ENCODE measurements around the gene FLCN.

Gene FLCN

DNA sequence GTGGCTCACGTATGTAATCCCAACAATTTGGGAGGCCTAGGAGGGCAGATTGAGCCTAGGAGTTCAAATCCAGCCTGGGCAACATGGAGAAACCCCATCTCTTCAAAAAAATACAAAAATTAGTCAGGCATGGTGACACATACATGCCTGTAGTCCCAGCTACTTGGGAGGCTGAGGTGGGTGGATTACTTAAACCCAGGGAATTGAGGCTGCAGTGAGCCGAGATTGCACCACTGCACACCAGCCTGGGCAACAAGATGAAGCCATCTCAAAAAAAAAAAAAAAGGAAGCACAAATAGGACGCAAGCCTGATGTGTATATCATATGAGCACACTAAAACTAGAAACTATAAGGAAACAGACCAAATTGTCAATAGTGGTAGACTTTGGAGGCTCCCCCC lies 17.1 kb upstream of the FLCN start:
- Mint-ChIP-seq H3K4me1 (peaks cover 4% of the 10 kb centered on the region), H3K4me3 (no peak overlapping the region), H3K9me3 (no peaks in the 10 kb centered on the region), H3K27me3 (no peaks in the 10 kb centered on the region), H3K36me3 (peaks cover 50% of the 10 kb centered on the region), H3K27ac (no peak overlapping the region)
- CTCF ChIA-PET: no interaction called here
- DNase-seq: no peak

GRCh38 chr17:17253406-17253805 lies 16.4 kb upstream of the FLCN start:
- Mint-ChIP-seq H3K27me3 (no peaks in the 10 kb centered on the region), H3K9me3 (no peaks in the 10 kb centered on the region), H3K27ac (no peak overlapping the region), H3K4me1 (peaks cover 4% of the 10 kb centered on the region), H3K4me3 (no peak overlapping the region), H3K36me3 (peaks cover 50% of the 10 kb centered on the region)
- CTCF ChIA-PET: interaction anchor here (0.7 to 1.3 kb wide), 2 partner anchors 9 to 17 kb away, joined by 3 to 4 read pairs; no protein-coding TSS in a partner anchor
- no peak for DNase-seq

- Mint-ChIP-seq H3K9me3 (no peaks in the 10 kb centered on the region), H3K4me1 (peaks cover 4% of the 10 kb centered on the region), H3K27ac (no peak overlapping the region), H3K4me3 (no peak overlapping the region), H3K27me3 (no peaks in the 10 kb centered on the region), H3K36me3 (peaks cover 49% of the 10 kb centered on the region)
- DNase-seq: no peak
- CTCF ChIA-PET: interaction anchor here (1.3 kb wide), 1 partner anchor 8 kb away, joined by 3 read pairs; no protein-coding TSS in a partner anchor
Observed at GRCh38 chr17:17252149-17252661, 15.2 kb upstream of the FLCN start.

DNA sequence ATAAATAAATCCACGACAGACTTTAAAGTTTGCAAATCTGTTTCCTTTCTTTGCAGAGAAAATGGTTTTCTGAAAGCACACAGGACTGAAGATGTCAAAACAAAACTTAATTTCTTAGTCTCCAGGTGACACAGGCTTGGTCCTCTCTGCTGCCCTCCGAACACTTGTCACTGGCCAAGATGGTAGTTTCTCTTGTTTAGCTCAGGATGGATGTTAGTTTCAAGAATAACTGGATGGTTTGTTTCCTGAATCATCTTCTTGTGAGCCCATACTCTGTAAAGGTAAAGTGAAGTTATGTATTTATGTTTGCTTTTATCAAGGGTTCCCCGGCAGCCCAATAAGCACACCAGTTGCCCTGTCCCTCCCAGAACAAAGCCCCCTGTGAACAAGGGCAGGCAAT lies 9.9 kb upstream of the FLCN start:
- Mint-ChIP-seq H3K4me3 (no peak overlapping the region), H3K4me1 (no peaks in the 10 kb centered on the region), H3K36me3 (peaks cover 33% of the 10 kb centered on the region), H3K9me3 (no peaks in the 10 kb centered on the region), H3K27ac (no peak overlapping the region), H3K27me3 (no peaks in the 10 kb centered on the region)
- no peak for DNase-seq
- CTCF ChIA-PET: no interaction called here

DNA sequence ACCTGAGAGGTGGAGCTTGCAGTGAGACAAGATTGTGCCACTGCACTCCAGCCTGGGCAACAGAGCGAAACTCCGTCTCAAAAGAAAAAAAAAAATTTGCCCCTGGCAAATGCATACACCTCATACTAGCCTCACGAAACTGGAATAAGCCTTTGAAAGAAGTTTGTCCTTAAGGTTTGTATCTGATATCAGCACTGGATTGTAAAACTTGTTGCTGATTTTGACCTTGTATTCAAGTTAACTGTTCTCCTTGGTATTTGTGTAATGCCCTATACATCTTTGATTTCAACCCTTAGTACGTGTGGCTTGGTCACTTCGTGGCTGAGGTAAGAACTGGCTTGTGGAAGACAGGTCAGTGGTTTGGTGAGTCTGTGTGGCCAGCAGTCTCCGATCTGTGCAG lies 6.2 kb upstream of the FLCN start:
- no peak for DNase-seq
- no peak overlapping the region for H3K4me3 Mint-ChIP-seq
- CTCF ChIA-PET: no interaction called here
- peaks cover 13% of the 10 kb centered on the region for H3K4me1 Mint-ChIP-seq
- peaks cover 23% of the 10 kb centered on the region for H3K36me3 Mint-ChIP-seq
- H3K27ac Mint-ChIP-seq: no peak overlapping the region
- H3K27me3 Mint-ChIP-seq: peaks cover 3% of the 10 kb centered on the region
- H3K9me3 Mint-ChIP-seq: no peaks in the 10 kb centered on the region

- Mint-ChIP-seq H3K27me3 (peaks cover 10% of the 10 kb centered on the region), H3K9me3 (no peaks in the 10 kb centered on the region), H3K36me3 (peaks cover 15% of the 10 kb centered on the region), H3K4me3 (no peak overlapping the region), H3K27ac (no peak overlapping the region), H3K4me1 (peaks cover 19% of the 10 kb centered on the region)
- DNase-seq: no peak
- CTCF ChIA-PET: no interaction called here
Observed at GRCh38 chr17:17242246-17242645, 5.3 kb upstream of the FLCN start.

DNA sequence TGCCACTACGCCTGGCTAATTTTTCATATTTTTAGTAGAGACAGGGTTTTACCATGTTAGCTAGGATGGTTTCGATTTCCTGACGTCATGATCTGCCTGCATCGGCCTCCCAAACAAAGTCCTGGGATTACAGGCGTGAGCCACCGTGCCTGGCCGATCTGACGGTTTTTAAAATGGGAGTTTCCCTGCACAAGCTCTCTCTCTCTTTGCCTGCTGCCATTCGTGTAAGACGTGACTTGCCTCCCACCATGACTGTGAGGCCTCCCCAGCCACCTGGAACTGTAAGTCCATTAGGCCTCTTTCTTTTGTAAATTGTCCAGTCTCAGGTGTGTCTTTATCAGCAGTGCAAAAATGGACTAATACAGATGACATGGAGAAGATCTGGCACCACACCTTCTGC lies 4.7 kb upstream of the FLCN start:
- Mint-ChIP-seq H3K4me3 (no peak overlapping the region), H3K27me3 (peaks cover 13% of the 10 kb centered on the region), H3K27ac (no peak overlapping the region), H3K9me3 (no peaks in the 10 kb centered on the region), H3K36me3 (peaks cover 9% of the 10 kb centered on the region), H3K4me1 (peaks cover 19% of the 10 kb centered on the region)
- no peak for DNase-seq
- CTCF ChIA-PET: no interaction called here

DNA sequence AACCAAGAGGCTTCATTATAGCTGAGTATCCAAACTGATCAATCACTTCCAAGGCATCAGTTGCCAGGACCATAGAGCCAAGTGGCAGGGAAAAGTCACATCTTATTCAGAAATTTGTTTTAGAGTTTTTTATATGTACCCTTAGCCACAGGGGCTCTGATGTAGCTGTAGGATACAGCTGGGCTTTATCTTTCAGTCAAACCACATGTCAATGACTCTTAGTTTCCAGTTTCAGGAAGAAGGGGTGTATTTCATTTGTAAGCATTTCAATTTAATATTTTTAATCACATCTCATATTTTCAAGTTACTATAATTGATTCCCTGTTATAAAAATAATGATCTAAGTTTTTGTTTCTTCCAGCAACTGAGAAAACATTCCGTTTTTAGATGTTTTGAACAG lies 2.9 kb upstream of the FLCN start:
- Mint-ChIP-seq H3K4me3 (no peak overlapping the region), H3K36me3 (peaks cover 10% of the 10 kb centered on the region), H3K4me1 (peaks cover 35% of the 10 kb centered on the region), H3K9me3 (no peaks in the 10 kb centered on the region), H3K27ac (no peak overlapping the region), H3K27me3 (peaks cover 13% of the 10 kb centered on the region)
- CTCF ChIA-PET: no interaction called here
- no peak for DNase-seq

GRCh38 chr17:17236295-17237025 lies 508 bp downstream of the FLCN start:
- Mint-ChIP-seq H3K4me1 (peaks cover 47% of the 10 kb centered on the region), H3K27ac (peak overlapping the region; percentile 94), H3K36me3 (peaks cover 20% of the 10 kb centered on the region), H3K4me3 (peak overlapping the region; percentile 91), H3K27me3 (peaks cover 13% of the 10 kb centered on the region), H3K9me3 (no peaks in the 10 kb centered on the region)
- CTCF ChIA-PET: interaction anchor here (1.1 kb wide), 1 partner anchor 95 kb away, joined by 4 read pairs; no protein-coding TSS in a partner anchor
- no peak for DNase-seq

DNA sequence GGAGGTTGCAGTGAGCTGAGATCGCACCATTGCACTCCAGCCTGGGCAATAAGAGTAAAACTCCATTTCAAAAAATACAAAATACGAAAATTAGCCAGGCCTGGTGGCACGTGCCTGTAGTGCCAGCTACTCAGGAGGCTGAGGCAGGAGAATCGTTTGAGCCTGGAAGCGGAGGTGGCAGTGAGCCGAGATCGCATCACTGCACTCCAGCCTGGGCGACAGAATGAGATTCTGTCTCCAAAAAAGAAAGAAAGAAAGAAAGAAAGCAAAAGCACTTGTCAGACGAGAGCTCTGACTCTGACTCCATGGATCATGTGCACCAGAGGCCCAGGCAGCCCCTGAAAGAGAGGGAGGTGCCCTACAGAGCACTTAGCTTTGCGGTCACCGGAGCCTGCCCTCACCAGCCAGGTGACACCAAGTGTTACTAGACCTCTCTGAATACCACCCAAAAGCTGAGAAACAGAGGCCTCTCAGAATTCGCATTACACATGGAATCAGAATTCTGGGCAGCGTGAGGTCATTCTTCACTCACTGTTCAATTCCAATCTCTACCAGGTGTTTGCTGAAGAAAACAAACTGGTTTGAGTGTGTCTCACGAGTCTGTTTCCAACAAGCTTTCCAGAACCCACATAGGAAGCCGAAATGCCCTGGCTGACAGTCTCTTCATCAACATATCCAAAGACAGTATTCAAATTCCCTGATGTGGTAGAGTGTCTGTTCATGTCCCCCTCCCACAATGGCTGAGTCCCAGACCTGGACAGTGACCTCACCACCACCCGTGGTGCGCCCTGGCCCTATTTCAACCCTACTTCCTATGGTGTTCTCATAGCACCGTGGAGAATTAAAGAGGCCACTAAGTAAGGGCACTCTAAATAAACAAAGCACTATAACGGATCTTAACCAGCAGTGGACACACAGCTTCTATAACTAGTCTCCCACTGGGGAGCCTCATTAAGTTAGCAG lies 1.5 kb downstream of the FLCN start:
- H3K4me3 Mint-ChIP-seq: peak overlapping the region; percentile 91
- H3K4me1 Mint-ChIP-seq: peaks cover 47% of the 10 kb centered on the region
- H3K9me3 Mint-ChIP-seq: no peaks in the 10 kb centered on the region
- peak overlapping the region; percentile 94 for H3K27ac Mint-ChIP-seq
- CTCF ChIA-PET: interaction anchor here (0.9 to 1.1 kb wide), 2 partner anchors 15 to 93 kb away, joined by 3 read pairs; no protein-coding TSS in a partner anchor
- DNase-seq: peak; percentile 38
- peaks cover 13% of the 10 kb centered on the region for H3K27me3 Mint-ChIP-seq
- H3K36me3 Mint-ChIP-seq: peaks cover 23% of the 10 kb centered on the region

DNA sequence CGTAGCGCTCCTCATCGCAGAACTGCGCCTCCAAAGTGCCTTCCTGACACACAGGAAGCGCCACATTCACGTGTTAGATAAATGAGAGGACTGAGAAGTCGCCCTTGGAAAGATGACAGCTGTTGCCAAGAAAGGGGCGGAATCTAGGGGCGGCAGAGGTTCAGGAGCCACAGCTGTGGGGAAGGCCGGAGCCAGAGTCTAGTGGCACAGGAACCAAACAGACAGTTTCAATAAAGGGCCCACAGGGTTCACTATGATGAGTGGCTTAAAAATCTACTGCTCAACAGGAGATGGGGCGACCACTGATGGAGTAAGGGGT lies 4.7 kb downstream of the FLCN start:
- peaks cover 46% of the 10 kb centered on the region for H3K36me3 Mint-ChIP-seq
- no peak overlapping the region for H3K27ac Mint-ChIP-seq
- H3K27me3 Mint-ChIP-seq: peaks cover 3% of the 10 kb centered on the region
- no peaks in the 10 kb centered on the region for H3K9me3 Mint-ChIP-seq
- DNase-seq: no peak
- H3K4me1 Mint-ChIP-seq: peaks cover 28% of the 10 kb centered on the region
- CTCF ChIA-PET: no interaction called here
- no peak overlapping the region for H3K4me3 Mint-ChIP-seq

DNA sequence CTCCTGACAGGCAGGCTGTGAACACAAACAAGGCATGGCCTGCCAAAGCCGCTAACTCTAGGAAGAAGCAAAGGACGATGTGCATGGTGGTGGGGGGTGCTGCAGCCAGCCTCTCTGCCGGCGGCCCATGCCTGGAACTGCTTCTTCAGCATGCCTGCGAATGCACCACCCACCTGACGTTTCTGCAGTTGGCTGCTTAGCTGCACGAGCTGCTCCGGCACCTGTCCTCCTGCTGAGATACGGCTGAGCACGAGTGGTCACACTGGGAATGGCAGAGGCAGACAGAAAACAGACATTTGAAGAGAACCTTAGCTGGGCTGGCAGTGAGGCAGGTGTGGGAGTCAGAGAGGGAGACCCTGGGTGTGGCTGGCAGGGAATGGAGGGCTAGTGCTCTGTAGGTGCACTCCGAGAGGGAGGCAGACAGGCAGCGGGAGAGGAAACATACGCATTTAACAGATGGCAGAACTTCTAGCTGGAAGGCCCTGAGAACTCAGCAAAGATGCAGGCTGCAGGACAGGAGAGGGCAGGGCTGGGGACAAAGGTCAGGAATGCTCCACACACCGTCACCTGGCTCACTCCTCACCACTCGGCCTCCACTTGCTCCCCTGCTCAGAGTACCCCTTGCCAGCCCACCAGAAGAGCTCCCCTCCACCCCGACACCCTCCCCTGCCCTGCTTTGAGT lies 5.2 kb downstream of the FLCN start:
- Mint-ChIP-seq H3K9me3 (no peaks in the 10 kb centered on the region), H3K27ac (peak overlapping the region; percentile 67), H3K27me3 (no peaks in the 10 kb centered on the region), H3K4me3 (no peak overlapping the region), H3K36me3 (peaks cover 48% of the 10 kb centered on the region), H3K4me1 (peaks cover 28% of the 10 kb centered on the region)
- CTCF ChIA-PET: no interaction called here
- DNase-seq: no peak

DNA sequence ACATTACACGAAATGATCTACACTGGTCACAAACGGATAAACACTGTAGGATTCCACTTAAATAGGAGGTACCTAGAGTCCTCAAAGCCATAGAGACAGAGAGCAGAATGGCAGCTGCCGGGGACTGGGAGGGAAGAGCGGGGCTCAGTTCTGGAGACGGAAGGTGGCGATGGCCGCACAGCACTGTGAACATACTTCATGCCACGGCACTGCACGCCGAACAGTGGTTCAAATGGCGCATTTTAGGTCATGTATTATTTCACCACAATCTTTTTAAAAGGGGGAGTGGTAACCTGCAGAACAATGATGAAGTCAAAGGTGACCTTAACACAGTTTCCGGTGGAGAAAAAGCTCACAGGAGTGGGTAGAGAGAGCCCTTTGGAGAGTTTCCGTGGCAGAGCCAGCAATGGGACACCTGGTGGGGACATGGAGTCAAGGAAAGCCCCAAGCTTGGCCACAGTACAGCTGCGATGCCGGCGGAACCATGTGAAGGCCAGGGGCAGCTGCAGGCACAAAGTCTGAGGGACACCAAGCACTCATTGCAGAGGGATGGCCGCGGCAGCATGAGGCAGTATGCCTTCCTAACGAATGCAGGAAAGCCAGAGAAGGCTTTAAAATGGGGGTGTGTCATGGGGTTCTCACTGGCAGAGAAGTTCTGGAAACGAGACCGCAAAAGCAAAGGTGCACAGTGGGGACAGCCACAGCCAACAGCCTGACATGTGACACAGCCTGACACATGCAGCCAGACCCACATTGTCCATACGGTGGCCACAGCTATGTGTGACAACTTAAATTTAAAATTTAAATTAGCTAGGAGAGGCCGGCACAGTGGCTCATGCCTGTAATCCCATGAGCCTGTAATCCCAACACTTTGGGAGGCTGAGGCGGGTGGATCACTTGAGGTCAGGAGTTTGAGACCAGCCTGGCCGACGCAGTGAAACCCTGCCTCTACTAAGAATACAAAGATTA lies 7.3 kb downstream of the FLCN start:
- H3K27ac Mint-ChIP-seq: no peak overlapping the region
- CTCF ChIA-PET: no interaction called here

More for the DNA sequence above, 7.3 kb downstream of the FLCN start:
- peaks cover 12% of the 10 kb centered on the region for H3K4me1 Mint-ChIP-seq
- H3K27me3 Mint-ChIP-seq: no peaks in the 10 kb centered on the region
- DNase-seq: no peak
- H3K36me3 Mint-ChIP-seq: peaks cover 56% of the 10 kb centered on the region
- no peaks in the 10 kb centered on the region for H3K9me3 Mint-ChIP-seq
- H3K4me3 Mint-ChIP-seq: no peak overlapping the region

Measured in activated naive CD4-positive, alpha-beta T cell treated with anti-CD3 and anti-CD28 coated beads, Interleukin-2, amount 10 ng/mL, durations not matched to agents 7 days and 5 days (primary cell).